HG03457 (cell line): ENCODE results near the gene CDYL.

ENCODE experiments used
- ATAC-seq: cut with Tn5 transposase; IDR thresholded peaks from one replicate; pipeline ENCODE4 v1.9.1; 2021; ENCODE audit warnings: moderate number of reproducible peaks; ENCODE audit not compliant: unreplicated experiment

CDYL gene

DNA sequence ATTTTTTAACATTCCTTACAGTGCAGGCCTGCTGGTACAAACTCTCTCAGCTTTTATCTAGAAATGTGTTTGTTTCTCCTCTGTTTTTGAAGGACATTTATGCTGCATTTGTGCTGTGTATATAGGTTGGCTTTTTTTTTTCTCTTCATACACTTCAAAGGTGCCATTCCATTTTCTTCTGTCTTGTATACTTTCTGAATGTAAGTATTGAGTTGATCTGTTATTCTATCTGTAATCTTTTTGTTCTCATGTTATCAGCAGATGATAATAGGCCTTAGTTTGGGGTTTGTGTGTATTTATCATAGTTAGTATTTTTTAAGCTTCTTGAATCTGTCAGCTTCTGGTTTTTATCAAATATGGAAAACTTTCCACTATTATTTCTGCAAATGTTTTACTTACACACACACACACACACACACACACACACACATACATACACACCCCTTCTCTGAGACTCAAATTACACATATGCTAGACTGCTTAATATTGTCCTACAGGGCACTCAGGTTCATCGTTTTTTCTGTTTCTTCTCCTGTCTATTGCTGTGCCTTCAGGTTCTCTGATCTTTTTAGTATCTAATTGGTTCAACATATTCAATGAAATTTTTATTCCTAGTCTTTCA, 153.0 kb downstream of the CDYL start:
- no peak for ATAC-seq

DNA sequence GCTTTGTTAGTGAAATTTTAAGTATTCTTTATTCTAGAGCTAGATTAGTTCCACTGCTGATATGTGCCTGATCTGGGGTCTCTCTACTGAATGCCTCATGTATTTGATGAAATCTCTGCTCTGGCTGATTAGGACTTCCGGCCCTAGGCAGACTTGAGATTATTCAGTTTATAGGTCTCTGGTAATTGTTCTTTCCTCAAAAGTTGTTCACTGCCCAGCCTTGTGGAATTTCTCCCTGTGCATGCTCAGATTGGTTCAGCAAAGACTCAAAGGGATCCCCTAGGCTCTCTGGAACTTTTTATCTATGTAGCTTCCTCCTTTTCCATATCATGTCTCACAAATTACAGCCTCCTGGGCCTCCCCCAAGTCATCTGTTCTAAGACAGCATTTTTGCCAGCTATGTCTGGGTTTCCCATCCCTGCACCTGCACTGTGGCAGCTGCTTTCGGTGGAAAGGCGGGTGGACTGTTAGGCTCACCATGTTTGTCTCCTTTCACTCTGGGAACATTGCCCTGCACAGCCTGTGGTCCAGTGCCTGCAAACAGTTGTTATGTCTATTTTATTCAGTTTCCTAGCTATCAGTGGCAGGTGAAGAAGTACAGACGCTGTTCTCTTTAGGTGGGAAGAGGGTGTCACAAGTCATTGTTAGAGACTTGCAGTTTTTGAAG, 154.0 kb downstream of the CDYL start:
- ATAC-seq, result no peak

DNA sequence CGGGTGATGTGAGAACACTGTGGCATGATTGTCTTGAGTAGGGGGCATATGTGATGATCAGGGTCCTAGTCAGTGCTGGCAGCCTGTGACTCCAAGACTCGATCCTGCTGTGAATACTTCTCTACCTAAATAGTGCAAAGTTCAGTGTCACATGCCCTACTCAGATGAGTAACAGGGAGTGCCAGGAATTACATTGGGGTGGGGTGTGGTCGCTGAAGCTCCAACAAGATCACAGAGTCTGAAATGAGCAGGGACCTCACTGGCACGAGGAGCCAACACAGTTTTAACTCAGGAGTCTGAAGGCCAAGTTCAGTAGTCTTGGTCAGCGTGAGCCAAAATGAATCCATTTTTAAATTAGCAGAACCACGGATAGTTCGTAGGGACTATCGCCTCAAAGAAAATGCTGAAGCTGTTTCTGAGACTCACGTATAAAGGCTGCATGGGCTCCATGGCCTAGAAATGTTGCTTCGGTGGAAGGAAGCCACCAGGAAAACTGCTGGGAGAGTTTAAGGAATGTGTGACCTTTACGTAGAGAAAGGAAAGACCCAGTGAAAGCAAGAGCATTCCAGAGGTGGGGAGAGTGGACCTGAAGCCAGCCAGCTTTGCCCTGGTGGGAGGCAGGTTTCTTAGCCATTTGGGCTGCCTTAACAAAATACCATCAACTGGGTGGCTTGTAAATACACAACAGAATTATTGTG, 155.5 kb downstream of the CDYL start:
- ATAC-seq, result no peak

- no peak for ATAC-seq
These were observed 156.2 kb downstream of the CDYL start for GRCh38 chr6:4932228-4932903.

DNA sequence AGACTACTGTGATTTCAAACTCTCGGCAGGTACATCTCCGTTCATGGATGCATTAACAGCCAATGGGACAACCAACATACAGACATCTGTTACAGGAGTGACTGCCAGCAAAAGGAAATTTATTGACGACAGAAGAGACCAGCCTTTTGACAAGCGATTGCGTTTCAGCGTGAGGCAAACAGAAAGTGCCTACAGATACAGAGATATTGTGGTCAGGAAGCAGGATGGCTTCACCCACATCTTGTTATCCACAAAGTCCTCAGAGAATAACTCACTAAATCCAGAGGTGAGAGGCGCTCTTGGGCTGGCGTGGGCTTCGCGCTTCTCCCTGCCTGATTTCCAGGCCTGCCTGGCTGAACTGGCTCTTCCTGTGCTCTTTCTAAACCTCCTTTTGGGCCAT, 159.3 kb downstream of the CDYL start:
- no peak for ATAC-seq

DNA sequence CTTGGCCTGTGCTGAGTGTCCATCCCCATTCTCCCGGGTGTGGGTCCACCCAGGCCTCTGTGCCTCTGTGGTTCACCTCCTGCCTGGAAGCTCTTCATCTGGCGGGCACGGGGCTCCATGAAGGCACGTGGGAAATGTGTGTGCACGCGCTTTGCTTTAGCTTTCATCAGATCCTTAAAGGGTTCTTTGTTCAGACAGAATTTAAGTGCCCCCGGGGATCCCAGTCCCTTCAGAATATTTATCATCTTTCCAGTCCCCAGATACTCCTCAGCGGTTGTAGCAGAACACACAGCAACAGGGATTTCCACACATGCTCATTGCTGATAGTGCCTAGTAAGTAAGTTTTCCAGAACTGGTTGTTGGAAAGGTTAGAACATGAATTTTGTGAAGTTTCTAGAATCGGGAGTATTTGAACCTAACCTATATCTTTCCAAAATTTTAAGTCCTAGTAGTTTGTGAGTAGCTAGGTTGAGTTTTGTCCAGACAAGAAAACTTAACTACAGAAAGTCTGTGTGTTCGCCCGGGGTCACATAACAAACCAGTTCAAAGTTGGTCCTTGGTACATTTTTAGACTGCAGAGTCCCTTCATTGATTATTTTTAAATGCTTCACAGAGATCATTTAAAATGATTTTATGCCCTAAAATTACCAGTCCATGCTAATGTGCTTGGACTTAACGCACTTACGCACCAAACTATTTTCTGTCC, 159.9 kb downstream of the CDYL start:
- ATAC-seq, result no peak

DNA sequence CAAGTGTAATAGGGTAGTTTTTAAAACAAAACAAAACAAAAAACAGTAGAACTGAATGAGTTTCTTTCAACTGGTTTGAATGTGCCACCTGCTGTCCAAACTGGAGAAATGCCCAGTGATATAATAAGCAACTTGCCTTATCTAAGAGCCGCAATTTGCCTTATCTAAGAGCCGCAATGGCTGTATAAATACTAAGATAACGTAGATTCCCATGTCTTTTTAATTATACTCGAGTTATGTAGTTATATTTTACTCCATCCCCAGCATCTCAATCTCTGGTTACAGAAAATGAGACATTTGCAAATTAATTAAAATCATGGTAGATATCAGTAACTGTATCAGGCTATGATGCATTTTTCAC, 160.5 kb downstream of the CDYL start:
- no peak for ATAC-seq

DNA sequence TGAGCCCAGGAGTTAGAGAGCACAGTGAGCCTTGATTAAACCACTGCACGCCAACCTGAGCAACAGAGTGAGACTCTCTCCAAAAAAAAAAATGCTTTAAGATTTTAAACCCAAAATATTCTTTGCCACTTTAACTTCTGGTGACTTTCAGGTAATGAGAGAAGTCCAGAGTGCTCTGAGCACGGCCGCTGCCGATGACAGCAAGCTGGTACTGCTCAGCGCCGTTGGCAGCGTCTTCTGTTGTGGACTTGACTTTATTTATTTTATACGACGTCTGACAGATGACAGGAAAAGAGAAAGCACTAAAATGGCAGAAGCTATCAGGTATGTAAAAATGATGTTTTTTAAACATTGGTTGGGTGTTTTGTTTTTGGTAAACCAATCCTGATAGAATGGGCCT, 161.2 kb downstream of the CDYL start:
- no peak for ATAC-seq

- no peak for ATAC-seq
These were observed 163.0 kb downstream of the CDYL start for GRCh38 chr6:4939241-4939640.

- ATAC-seq, result no peak
These were observed 164.2 kb downstream of the CDYL start for GRCh38 chr6:4940416-4940815.

- ATAC-seq, result no peak
These were observed 165.8 kb downstream of the CDYL start for GRCh38 chr6:4941782-4942672.

- ATAC-seq, result no peak
These were observed 166.4 kb downstream of the CDYL start for GRCh38 chr6:4942673-4943009.

GRCh38 chr6:4943716-4944115, 167.5 kb downstream of the CDYL start:
- no peak for ATAC-seq

- ATAC-seq, result no peak
These were observed 168.1 kb downstream of the CDYL start for GRCh38 chr6:4944325-4944724.

DNA sequence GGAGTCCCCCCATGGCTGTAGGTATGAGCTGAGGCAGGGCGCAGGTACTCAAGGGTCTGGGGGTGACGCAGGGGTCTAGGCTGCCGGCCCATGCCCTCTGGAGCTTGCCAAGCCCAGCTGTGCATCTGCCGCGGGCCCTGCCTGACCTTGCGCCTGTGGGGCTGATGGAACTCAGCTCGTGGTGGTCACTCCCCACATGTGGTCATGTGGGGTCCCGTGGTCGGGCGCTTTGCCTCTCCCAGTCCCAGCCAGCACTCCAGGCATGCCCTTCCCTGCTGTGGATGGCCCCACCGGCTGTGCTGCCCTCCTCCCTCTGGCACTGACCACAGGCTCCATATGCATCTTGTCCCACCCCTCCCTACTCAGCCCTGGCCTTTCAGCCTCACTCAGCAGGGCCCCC, 170.3 kb downstream of the CDYL start:
- no peak for ATAC-seq

DNA sequence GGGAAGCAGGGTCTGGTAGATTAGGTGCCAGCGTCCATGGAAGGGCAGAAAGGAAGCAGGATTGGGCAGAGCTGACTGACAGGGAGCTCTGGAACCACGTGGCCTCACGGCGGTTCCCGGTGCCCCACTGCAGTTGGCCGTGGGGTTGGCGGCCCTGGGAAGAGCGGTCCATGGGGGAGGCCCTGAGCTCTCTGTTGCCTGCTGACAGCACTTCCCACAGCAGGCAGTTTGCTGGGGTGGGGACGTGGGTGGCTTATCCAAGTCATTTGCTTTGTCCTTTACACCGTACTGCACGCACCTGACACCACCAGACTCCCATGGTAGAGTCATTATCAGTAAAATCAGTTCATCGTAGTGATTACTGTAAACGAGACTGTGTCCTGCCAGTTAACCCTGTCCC, 171.5 kb downstream of the CDYL start:
- no peak for ATAC-seq

DNA sequence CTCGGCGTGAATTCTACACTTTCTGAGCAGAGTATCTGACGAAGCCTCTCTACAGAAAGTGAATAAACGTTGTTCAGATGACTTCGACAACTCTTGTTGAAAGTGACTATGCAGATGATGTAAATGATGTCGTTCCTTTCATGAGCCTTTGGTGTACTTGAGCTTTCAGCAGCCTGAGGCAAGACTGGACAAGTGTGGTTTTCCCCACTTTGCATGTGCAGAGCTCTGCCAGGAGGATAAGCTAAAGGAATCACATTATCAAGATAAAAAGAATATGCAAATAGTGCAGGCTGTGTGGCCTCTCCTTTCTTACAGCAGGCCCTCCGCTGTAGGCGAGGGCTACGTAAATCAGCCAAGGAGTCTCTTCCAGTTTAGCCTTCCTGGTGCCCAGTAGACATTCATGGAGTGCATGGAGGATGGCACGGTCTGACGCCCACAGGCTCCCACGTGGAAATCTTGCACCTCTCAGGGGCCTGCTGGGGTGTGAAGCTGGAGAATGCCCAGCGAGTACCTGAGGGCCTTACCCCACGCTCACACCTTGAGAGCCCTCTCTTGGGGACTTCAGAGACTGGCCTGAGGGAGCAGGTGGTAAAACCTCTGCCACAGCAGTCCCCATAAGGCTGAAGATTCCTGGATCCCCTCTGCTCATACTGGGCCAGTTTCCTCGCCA, 172.7 kb downstream of the CDYL start:
- no peak for ATAC-seq

- no peak for ATAC-seq
These were observed 173.9 kb downstream of the CDYL start for GRCh38 chr6:4950076-4950475.

GRCh38 chr6:4950836-4951533, 174.8 kb downstream of the CDYL start:
- no peak for ATAC-seq
